Breast epithelium (tissue), 4 donors: ENCODE data around the gene CSF2RB. TPM values are rescaled to one million over a fixed set of nuclear protein-coding genes. Genes with fewer than 3 reads are reported as not detected.
A peak's percentile ranks its signal among the peaks of the same experiment; 100 is the strongest.

ENCODE experiments used
- DNase-seq, 2 donors: peaks; one replicate each; pipeline ENCODE4 v3.0.0-alpha.2; 2019; ENCODE audit warnings: low spot score in 2 of 2
- H3K27ac ChIP-seq, 2 donors: fragments of 200-600 bp; sonication (generic) in 1 of 2; one replicate each; pipeline ENCODE4 v1.5.1; 2016 to 2019; ENCODE audit warnings: mild to moderate bottlenecking in 1 of 2
- H3K27me3 ChIP-seq, 2 donors: fragments of 200-600 bp; sonication (generic) in 1 of 2; one replicate each; pipeline versions ENCODE4 v1.5.1 to v1.6.0; 2017 to 2019; ENCODE audit warnings: control low read depth in 1 of 2, mild to moderate bottlenecking in 1 of 2
- H3K36me3 ChIP-seq: fragments of 200-600 bp; one replicate; pipeline ENCODE4 v1.5.1; 2019
- H3K4me1 ChIP-seq, 2 donors: fragments of 200-600 bp; sonication (generic); one replicate each; pipeline ENCODE4 v1.5.1; 2016 to 2019; ENCODE audit warnings: control low read depth in 1 of 2
- H3K4me3 ChIP-seq, 3 donors: fragments of 200-600 bp; sonication (generic); 1 replicate in 2 of 3; 2 replicates in 1 of 3; pipeline ENCODE4 v1.5.1; 2016 to 2019; ENCODE audit warnings: mild to moderate bottlenecking in 3 of 3, moderate library complexity in 2 of 3
- H3K9me3 ChIP-seq, 2 donors: fragments of 200-600 bp; sonication (generic) in 1 of 2; one replicate each; pipeline ENCODE4 v1.5.1; 2016 to 2019; ENCODE audit warnings: control low read depth in 1 of 2
- CTCF ChIP-seq, 3 donors: fragments of 450-650 bp; IDR thresholded peaks; one replicate each; pipeline ENCODE4 v1.5.1; 2016 to 2017; ENCODE audit warnings: antibody characterized with exemption in 3 of 3, mild to moderate bottlenecking in 3 of 3, moderate library complexity in 3 of 3
- POLR2A ChIP-seq: fragments of 450-650 bp; IDR thresholded peaks from one replicate; pipeline ENCODE4 v1.6.1; 2016; ENCODE audit warnings: antibody characterized with exemption, mild to moderate bottlenecking, moderate library complexity
- POLR2AphosphoS5 ChIP-seq, 3 donors: sonication (generic); formaldehyde crosslinking; IDR thresholded peaks; one replicate each; pipeline ENCODE4 v1.6.1; 2017; ENCODE audit warnings: antibody characterized with exemption in 3 of 3
- intact Hi-C: fragments of 100-400 bp; cut with DNase I; formaldehyde crosslinking; loops from one replicate; pipeline ENCODE4 v1.15.1; 2023; ENCODE audit warnings: low total_unique reads
- total RNA-seq, 3 donors: library from RNA; depleted of rRNA; stranded (reverse); fragments of >200 nt; gene quantifications; one replicate each; pipeline ENCODE4 v1.1.0, GENCODE V29; 2016

The CSF2RB gene
- total RNA-seq, 3 donors from 2014 or later = 3.3 to 8.6 (median 3.8) TPM

- intact Hi-C loops = no loop called here
- DNase-seq = no peak
- Histone ChIP-seq H3K9me3 (peaks cover 8 to 11% of the 10 kb centered on the region in 2 donors), H3K36me3 (no peaks in the 10 kb centered on the region), H3K27ac (no peak overlapping the region), H3K4me1 (no peaks in the 10 kb centered on the region), H3K27me3 (no peaks in the 10 kb centered on the region), H3K4me3 (no peak overlapping the region)
- no peak for TF ChIP-seq POLR2AphosphoS5 (IDR thresholded peaks at IDR 0.05)
- TF ChIP-seq POLR2A = no peak
- TF ChIP-seq CTCF (IDR thresholded peaks at IDR 0.05) = no peak
Observed at GRCh38 chr22:36897611-36898010, 15.8 kb upstream of the CSF2RB start.

- DNase-seq = no peak
- intact Hi-C loops = no loop called here
- Histone ChIP-seq H3K4me1 (no peaks in the 10 kb centered on the region), H3K36me3 (no peaks in the 10 kb centered on the region), H3K9me3 (peaks cover 8 to 11% of the 10 kb centered on the region in 2 donors), H3K27ac (no peak overlapping the region), H3K27me3 (no peaks in the 10 kb centered on the region), H3K4me3 (no peak overlapping the region)
- TF ChIP-seq POLR2AphosphoS5 (IDR thresholded peaks at IDR 0.05) = no peak
- TF ChIP-seq POLR2A = no peak
Observed at GRCh38 chr22:36898690-36899089, 14.7 kb upstream of the CSF2RB start.

GRCh38 chr22:36899498-36899897 is 13.9 kb upstream of the CSF2RB start:
- no peaks in the 10 kb centered on the region for H3K36me3 ChIP-seq
- TF ChIP-seq POLR2AphosphoS5 (IDR thresholded peaks at IDR 0.05) = no peak
- no peak for TF ChIP-seq CTCF (IDR thresholded peaks at IDR 0.05)
- H3K4me1 ChIP-seq = no peaks in the 10 kb centered on the region
- H3K9me3 ChIP-seq = peaks cover 8 to 11% of the 10 kb centered on the region in 2 donors
- no peak overlapping the region for H3K4me3 ChIP-seq
- H3K27ac ChIP-seq = no peak overlapping the region
- intact Hi-C loops = no loop called here
- no peaks in the 10 kb centered on the region for H3K27me3 ChIP-seq
- DNase-seq = no peak

- Histone ChIP-seq H3K4me3 (no peak overlapping the region), H3K36me3 (no peaks in the 10 kb centered on the region), H3K4me1 (no peaks in the 10 kb centered on the region), H3K27ac (peak overlapping the region; percentile 52 to 60), H3K27me3 (no peaks in the 10 kb centered on the region), H3K9me3 (peaks cover 8 to 9% of the 10 kb centered on the region in 2 donors)
- TF ChIP-seq POLR2A (no peak), CTCF (IDR thresholded peaks at IDR 0.05) (no peak), POLR2AphosphoS5 (IDR thresholded peaks at IDR 0.05) (no peak)
- intact Hi-C loops = no loop called here
- DNase-seq = no peak
Observed at GRCh38 chr22:36900225-36900624, 13.2 kb upstream of the CSF2RB start.

- intact Hi-C loops = no loop called here
- Histone ChIP-seq H3K27me3 (no peaks in the 10 kb centered on the region), H3K4me1 (no peaks in the 10 kb centered on the region), H3K4me3 (no peak overlapping the region), H3K27ac (peak overlapping the region; percentile 52 to 60), H3K9me3 (peaks cover 3% of the 10 kb centered on the region in 2 donors), H3K36me3 (no peaks in the 10 kb centered on the region)
- TF ChIP-seq CTCF (IDR thresholded peaks at IDR 0.05) = no peak
- peak in 1 of 3 donors; percentile 9 for TF ChIP-seq POLR2AphosphoS5 (IDR thresholded peaks at IDR 0.05)
- no peak for TF ChIP-seq POLR2A
- DNase-seq = peak in 1 of 2 donors; percentile 31
Observed at GRCh38 chr22:36900880-36901279, 12.5 kb upstream of the CSF2RB start.
